Brain microvascular endothelial cell (primary cell): Measurements from ENCODE around the gene ZNF385A.

Source experiments
- DNase-seq: peaks from one replicate; pipeline ENCODE4 v3.0.0-alpha.2; 2020
- H3K27ac ChIP-seq: fragments of 250-450 bp; sonication (Bioruptor Pico); 2 replicates; pipeline ENCODE4 v1.5.1; 2020; ENCODE audit warnings: mild to moderate bottlenecking, moderate library complexity
- H3K27me3 ChIP-seq: fragments of 250-450 bp; sonication (Bioruptor Pico); replicated peaks from 2 replicates; pipeline ENCODE4 v1.5.1; 2020; ENCODE audit warnings: mild to moderate bottlenecking
- H3K36me3 ChIP-seq: fragments of 250-450 bp; sonication (Bioruptor Pico); replicated peaks from 2 replicates; pipeline ENCODE4 v1.5.1; 2020; ENCODE audit warnings: mild to moderate bottlenecking
- H3K4me3 ChIP-seq: 2 replicates; pipeline ENCODE4 v1.5.1; 2011; ENCODE audit warnings: low read depth, mild to moderate bottlenecking, control low read depth, low read length, moderate library complexity
- in situ Hi-C: cut with HindIII; loops from 2 replicates; pipeline ENCODE4 v1.10.0; 2017; ENCODE audit warnings: low sequenced_read_pairs, low pct_ligation_motif_present
- TF ChIP-seq, protein P1 (sequence below): IDR thresholded peaks from 2 replicates; pipeline ENCODE4 v1.5.1; 2011; ENCODE audit warnings: low read depth, mild to moderate bottlenecking, moderate library complexity, low read length, control low read depth, inconsistent platforms; ENCODE audit errors: missing control alignments

Gene ZNF385A

DNA sequence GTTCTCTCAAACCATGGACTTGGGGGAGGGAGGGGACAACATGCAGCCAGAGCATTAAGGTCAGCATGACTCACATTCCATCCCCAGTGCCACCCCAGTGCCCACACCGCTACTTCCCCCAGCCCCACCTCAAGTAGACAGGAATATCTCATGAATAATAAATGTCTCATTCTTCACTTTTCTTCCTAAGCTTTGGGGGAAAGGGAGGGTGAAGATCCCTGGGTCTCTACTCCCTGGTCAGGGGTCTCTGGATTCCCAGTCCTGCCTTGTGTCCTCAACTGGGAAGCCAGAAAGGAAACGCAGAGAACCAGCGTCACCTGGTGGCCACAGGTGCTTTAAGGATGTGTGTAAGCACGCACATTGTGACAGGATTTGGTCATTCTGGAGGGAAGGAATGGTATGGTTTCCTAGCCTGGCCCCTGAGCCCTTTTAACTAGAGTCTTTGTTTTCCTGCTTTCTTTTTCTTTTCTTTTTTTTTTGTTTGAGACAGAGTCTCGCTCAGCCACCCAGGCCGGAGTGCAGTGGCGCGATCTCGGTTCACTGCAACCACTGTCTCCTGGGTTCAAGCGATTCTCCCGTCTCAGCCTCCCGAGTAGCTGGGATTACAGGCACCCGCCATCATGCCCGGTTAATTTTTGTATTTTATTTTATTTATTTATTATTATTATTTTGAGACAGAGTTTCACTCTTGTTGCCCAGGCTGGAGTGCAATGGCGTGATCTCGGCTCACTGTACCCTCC, 23.6 kb downstream of the ZNF385A start:
- Histone ChIP-seq H3K27me3 (no peaks in the 10 kb centered on the region), H3K36me3 (no peaks in the 10 kb centered on the region), H3K4me3 (no peak overlapping the region), H3K27ac (no peak overlapping the region)
- DNase-seq: peak; percentile 75
- in situ Hi-C loops: loop anchor here (5.0 kb wide), 1 partner anchor 69 kb away; no protein-coding TSS in a partner anchor
- TF ChIP-seq, protein P1, sequence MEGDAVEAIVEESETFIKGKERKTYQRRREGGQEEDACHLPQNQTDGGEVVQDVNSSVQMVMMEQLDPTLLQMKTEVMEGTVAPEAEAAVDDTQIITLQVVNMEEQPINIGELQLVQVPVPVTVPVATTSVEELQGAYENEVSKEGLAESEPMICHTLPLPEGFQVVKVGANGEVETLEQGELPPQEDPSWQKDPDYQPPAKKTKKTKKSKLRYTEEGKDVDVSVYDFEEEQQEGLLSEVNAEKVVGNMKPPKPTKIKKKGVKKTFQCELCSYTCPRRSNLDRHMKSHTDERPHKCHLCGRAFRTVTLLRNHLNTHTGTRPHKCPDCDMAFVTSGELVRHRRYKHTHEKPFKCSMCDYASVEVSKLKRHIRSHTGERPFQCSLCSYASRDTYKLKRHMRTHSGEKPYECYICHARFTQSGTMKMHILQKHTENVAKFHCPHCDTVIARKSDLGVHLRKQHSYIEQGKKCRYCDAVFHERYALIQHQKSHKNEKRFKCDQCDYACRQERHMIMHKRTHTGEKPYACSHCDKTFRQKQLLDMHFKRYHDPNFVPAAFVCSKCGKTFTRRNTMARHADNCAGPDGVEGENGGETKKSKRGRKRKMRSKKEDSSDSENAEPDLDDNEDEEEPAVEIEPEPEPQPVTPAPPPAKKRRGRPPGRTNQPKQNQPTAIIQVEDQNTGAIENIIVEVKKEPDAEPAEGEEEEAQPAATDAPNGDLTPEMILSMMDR: peak; percentile 91

GRCh38 chr12:54359762-54360351, 24.7 kb downstream of the ZNF385A start:
- Histone ChIP-seq H3K36me3 (no peaks in the 10 kb centered on the region), H3K4me3 (peak overlapping the region; percentile 52), H3K27me3 (no peaks in the 10 kb centered on the region), H3K27ac (peak overlapping the region; percentile 95)
- in situ Hi-C loops: loop anchor here (5.0 kb wide), 1 partner anchor 68 kb away; no protein-coding TSS in a partner anchor
- TF ChIP-seq, protein P1: no peak
- no peak for DNase-seq

GRCh38 chr12:54358945-54359761, 25.4 kb downstream of the ZNF385A start:
- peak; percentile 100 for DNase-seq
- in situ Hi-C loops: no loop called here
- TF ChIP-seq, protein P1: no peak
- no peaks in the 10 kb centered on the region for H3K27me3 ChIP-seq
- H3K36me3 ChIP-seq: no peaks in the 10 kb centered on the region
- peak overlapping the region; percentile 95 for H3K27ac ChIP-seq
- peak overlapping the region; percentile 70 for H3K4me3 ChIP-seq

GRCh38 chr12:54358191-54358944, 26.2 kb downstream of the ZNF385A start:
- Histone ChIP-seq H3K27me3 (no peaks in the 10 kb centered on the region), H3K36me3 (no peaks in the 10 kb centered on the region), H3K4me3 (peak overlapping the region; percentile 70), H3K27ac (peak overlapping the region; percentile 95)
- in situ Hi-C loops: no loop called here
- TF ChIP-seq, protein P1: no peak
- no peak for DNase-seq

- H3K27me3 ChIP-seq: no peaks in the 10 kb centered on the region
Measured at GRCh38 chr12:54357506-54358190, 26.9 kb downstream of the ZNF385A start.

More at GRCh38 chr12:54357506-54358190, 26.9 kb downstream of the ZNF385A start:
- Histone ChIP-seq H3K27ac (no peak overlapping the region), H3K4me3 (no peak overlapping the region), H3K36me3 (no peaks in the 10 kb centered on the region)
- no peak for DNase-seq
- TF ChIP-seq, protein P1: no peak
- in situ Hi-C loops: no loop called here
